HCT116 (cell line): ENCODE data around the gene IRF2BP1. TPM values are rescaled to one million over a fixed set of nuclear protein-coding genes. Genes with fewer than 3 reads are reported as not detected.

Source experiments
- ATAC-seq: fragments of 200-7000 bp; cut with Tn5 transposase; 2 replicates; pipeline ENCODE4 v1.9.1; 2020; ENCODE audit warnings: mild to moderate bottlenecking, moderate library complexity
- BruUV-seq: library from RNA; stranded (reverse); fragments of 400-500 nt; replicated peaks from 2 replicates; lab custom pipeline; 2021; lab: Mats Ljungman, UMichigan
- CTCF ChIA-PET: fragments of 300-600 bp; sonication (Branson Sonifier 250); formaldehyde crosslinking; loops from one replicate; lab custom pipeline; 2021; ENCODE audit warnings: antibody characterized with exemption; lab: Charles Lee
- POLR2A ChIA-PET: fragments of 300-600, 350-600 bp; sonication (Branson Sonifier 250); formaldehyde crosslinking; loops from one replicate; lab custom pipeline; 2021; ENCODE audit warnings: antibody characterized with exemption; lab: Charles Lee
- RAD21 ChIA-PET, 2 experiments: fragments of 300-600 bp; sonication (Branson Sonifier 250); formaldehyde crosslinking; loops; one replicate each; lab custom pipeline; 2023; ENCODE audit warnings: low total read pairs in 2 of 2; ENCODE audit not compliant: uncharacterized antibody in 2 of 2, unreplicated experiment in 2 of 2, low non-redundant PET in 1 of 2; lab: Charles Lee
- DNase-seq: peaks from one replicate; pipeline ENCODE4 v3.0.0-alpha.2; 2010; ENCODE audit warnings: low read depth, low spot score
- H2AFZ ChIP-seq: fragments of 200-600 bp; shearing (Covaris generic), sonication (generic); 2 replicates; pipeline ENCODE4 v1.6.1; 2017; ENCODE audit warnings: low read depth, mixed run types, mixed read lengths, antibody characterized with exemption, low read length; ENCODE audit not compliant: poor library complexity, severe bottlenecking
- H3K27ac ChIP-seq: 2 replicates; pipeline ENCODE4 v1.5.1; 2012; ENCODE audit warnings: low read depth, low read length
- H3K27me3 ChIP-seq: fragments of 200-600 bp; sonication (generic); 2 replicates; pipeline ENCODE4 v1.6.1; 2016; ENCODE audit warnings: mixed run types, low read length, mixed read lengths; ENCODE audit not compliant: insufficient read depth
- H3K36me3 ChIP-seq, 2 experiments: fragments of 200-500 bp in 1 of 2; fragments of 200-600 bp in 1 of 2; sonication (Bioruptor generic) in 1 of 2; sonication (generic) in 1 of 2; 2 replicates each; pipeline versions ENCODE4 v1.5.1 to v1.6.1; 2014 to 2016; ENCODE audit warnings: low read length in 2 of 2, inconsistent platforms in 1 of 2, mixed read lengths in 1 of 2, mixed run types in 1 of 2; ENCODE audit not compliant: insufficient read depth in 2 of 2, control insufficient read depth in 1 of 2
- H3K4me1 ChIP-seq, 2 experiments: fragments of 200-600 bp in 1 of 2; sonication (generic) in 1 of 2; 2 replicates each; pipeline versions ENCODE4 v1.5.1 to v1.6.1; 2012 to 2017; ENCODE audit warnings: low read length in 2 of 2, inconsistent platforms in 1 of 2, mild to moderate bottlenecking in 1 of 2, mixed read lengths in 1 of 2, mixed run types in 1 of 2, moderate library complexity in 1 of 2; ENCODE audit not compliant: insufficient read depth in 2 of 2, control insufficient read depth in 1 of 2
- H3K4me2 ChIP-seq: fragments of 200-600 bp; sonication (generic); 2 replicates; pipeline ENCODE4 v1.6.1; 2017; ENCODE audit warnings: mixed run types, low read length, mixed read lengths
- H3K4me3 ChIP-seq, 2 experiments: fragments of 200-600 bp in 1 of 2; sonication (generic) in 1 of 2; replicated peaks in 1 of 2; 2 replicates each; pipeline ENCODE4 v1.5.1; 2011 to 2016; ENCODE audit warnings: low read length in 2 of 2, control low read depth in 1 of 2, low read depth in 1 of 2, mild to moderate bottlenecking in 1 of 2, mixed read lengths in 1 of 2, mixed run types in 1 of 2
- H3K79me2 ChIP-seq: fragments of 200-600 bp; sonication (generic); 2 replicates; pipeline ENCODE4 v1.6.1; 2017; ENCODE audit warnings: mild to moderate bottlenecking, mixed run types, low read length, moderate library complexity, mixed read lengths; ENCODE audit not compliant: insufficient read depth
- H3K9ac ChIP-seq: fragments of 200-600 bp; sonication (generic); 2 replicates; pipeline ENCODE4 v1.6.1; 2016; ENCODE audit warnings: low read length, mixed read lengths
- H3K9me2 ChIP-seq: fragments of 200-600 bp; sonication (generic), shearing (Covaris generic); 2 replicates; pipeline ENCODE4 v1.6.1; 2017; ENCODE audit warnings: mixed run types, mild to moderate bottlenecking, moderate library complexity; ENCODE audit not compliant: insufficient read depth
- H3K9me3 ChIP-seq, 2 experiments: fragments of 200-500 bp in 1 of 2; fragments of 200-600 bp in 1 of 2; sonication (Bioruptor generic) in 1 of 2; sonication (generic) in 1 of 2; 2 replicates each; pipeline ENCODE4 v1.6.1; 2014 to 2017; ENCODE audit warnings: low read length in 2 of 2, mixed read lengths in 2 of 2, inconsistent platforms in 1 of 2, low read depth in 1 of 2, mild to moderate bottlenecking in 1 of 2, mixed run types in 1 of 2, moderate library complexity in 1 of 2; ENCODE audit not compliant: control insufficient read depth in 1 of 2, insufficient read depth in 1 of 2
- H4K20me1 ChIP-seq: fragments of 200-600 bp; sonication (generic), shearing (Covaris generic); 2 replicates; pipeline ENCODE4 v1.6.1; 2017; ENCODE audit warnings: mixed run types, mild to moderate bottlenecking, moderate library complexity; ENCODE audit not compliant: insufficient read depth
- CBX3 ChIP-seq: IDR thresholded peaks from 2 replicates; pipeline ENCODE4 v1.6.1; 2012; ENCODE audit warnings: low read depth
- CEBPB ChIP-seq: IDR thresholded peaks from 2 replicates; pipeline ENCODE4 v1.6.1; 2012; ENCODE audit warnings: low read depth
- ELF1 ChIP-seq: IDR thresholded peaks from 2 replicates; pipeline ENCODE4 v1.6.1; 2012; ENCODE audit warnings: low read depth, borderline replicate concordance
- EZH2 ChIP-seq: fragments of 200-600 bp; sonication (generic); IDR thresholded peaks from 2 replicates; pipeline ENCODE4 v1.6.1; 2017; ENCODE audit warnings: antibody characterized with exemption, mixed run types
- EZH2phosphoT487 ChIP-seq: fragments of 200-600 bp; IDR thresholded peaks from 2 replicates; pipeline ENCODE4 v1.6.1; 2018; ENCODE audit warnings: antibody characterized with exemption, borderline replicate concordance
- FOSL1 ChIP-seq: IDR thresholded peaks from 2 replicates; pipeline ENCODE4 v1.6.1; 2012; ENCODE audit warnings: low read depth
- JUND ChIP-seq: IDR thresholded peaks from 2 replicates; pipeline ENCODE4 v1.6.1; 2012
- POLR2AphosphoS5 ChIP-seq: IDR thresholded peaks from 2 replicates; pipeline ENCODE4 v1.6.1; 2011; ENCODE audit warnings: mild to moderate bottlenecking, low read depth, low read length, moderate library complexity
- RAD21 ChIP-seq: IDR thresholded peaks from 2 replicates; pipeline ENCODE4 v1.6.1; 2012; ENCODE audit warnings: low read depth, mild to moderate bottlenecking
- SP1 ChIP-seq: IDR thresholded peaks from 2 replicates; pipeline ENCODE4 v1.6.1; 2012; ENCODE audit warnings: low read depth
- ZFX ChIP-seq: fragments of 450-650 bp; IDR thresholded peaks from 2 replicates; pipeline ENCODE4 v1.6.1; 2017
- intact Hi-C: fragments of 100-400 bp; cut with micrococcal nuclease; formaldehyde crosslinking; loops from 2 replicates; pipeline ENCODE4 v1.10.0; 2022
- total RNA-seq: library from RNA; stranded (reverse); gene quantifications from one replicate; pipeline ENCODE4 v1.2.1, GENCODE V29; 2021; ENCODE audit not compliant: unreplicated experiment
- TF ChIP-seq, protein P1 (sequence below): IDR thresholded peaks from 2 replicates; pipeline ENCODE4 v1.6.1; 2011; ENCODE audit warnings: mild to moderate bottlenecking, low read length, moderate library complexity; ENCODE audit not compliant: insufficient replicate concordance; ENCODE audit errors: extremely low read depth

The IRF2BP1 gene
- total RNA-seq, 1 experiment from 2014 or later, result 33.9 TPM

DNA sequence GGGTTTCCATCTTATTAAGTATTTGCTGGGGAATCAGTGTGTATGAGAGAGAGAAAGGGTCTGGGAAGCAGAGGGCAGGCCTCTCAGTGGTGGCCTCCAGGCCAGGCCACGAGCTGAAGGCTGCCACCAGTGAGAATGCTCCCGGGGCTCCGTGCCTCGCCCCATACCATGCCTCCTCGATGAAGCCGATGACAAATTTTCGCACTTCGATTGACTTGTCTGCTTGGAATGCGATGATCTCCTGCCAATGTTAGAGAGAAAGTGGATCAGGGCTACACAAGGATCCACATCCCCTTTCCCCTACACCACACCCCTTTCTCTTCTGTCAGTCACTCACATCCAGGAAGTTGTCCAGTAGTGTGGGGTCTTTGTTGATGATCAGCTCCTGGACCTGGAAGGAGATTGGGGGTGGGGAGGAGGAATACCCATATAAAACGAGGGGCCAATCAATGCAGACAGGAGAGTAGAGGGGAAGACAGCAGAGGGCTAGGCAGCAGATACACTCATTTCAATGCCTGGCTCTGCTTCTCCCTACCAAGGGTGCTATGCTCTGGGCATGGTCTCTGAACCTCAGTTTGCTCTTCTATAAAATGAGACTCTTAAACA, 33.7 kb downstream of the IRF2BP1 start:
- POLR2A ChIA-PET, result interaction anchor here (0.9 kb wide), 1 partner anchor 11 kb away, joined by 3 read pairs; no protein-coding TSS in a partner anchor
- BruUV-seq, result no TSS peak
- RAD21 ChIA-PET, result no interaction called here

More for the DNA sequence above, 33.7 kb downstream of the IRF2BP1 start:
- CTCF ChIA-PET, result no interaction called here
- Histone ChIP-seq H3K9me3 (no peaks in the 10 kb centered on the region), H3K27ac (no peak overlapping the region), H3K4me2 (no peak overlapping the region), H4K20me1 (no peaks in the 10 kb centered on the region), H3K4me1 (no peaks in the 10 kb centered on the region), H3K27me3 (no peaks in the 10 kb centered on the region), H3K79me2 (peaks cover 34% of the 10 kb centered on the region), H2AFZ (no peak overlapping the region), H3K4me3 (no peak overlapping the region), H3K9ac (no peak overlapping the region), H3K36me3 (peaks cover 45 to 52% of the 10 kb centered on the region in 2 experiments), H3K9me2 (no peaks in the 10 kb centered on the region)
- DNase-seq (no peak), ATAC-seq (no peak)
- intact Hi-C loops, result no loop called here
- TF ChIP-seq POLR2AphosphoS5 (no peak), JUND (no peak), RAD21 (no peak), EZH2phosphoT487 (no peak), CEBPB (no peak), CBX3 (no peak), ZFX (no peak), FOSL1 (no peak), ELF1 (no peak), SP1 (no peak), EZH2 (no peak)
- TF ChIP-seq, protein P1, sequence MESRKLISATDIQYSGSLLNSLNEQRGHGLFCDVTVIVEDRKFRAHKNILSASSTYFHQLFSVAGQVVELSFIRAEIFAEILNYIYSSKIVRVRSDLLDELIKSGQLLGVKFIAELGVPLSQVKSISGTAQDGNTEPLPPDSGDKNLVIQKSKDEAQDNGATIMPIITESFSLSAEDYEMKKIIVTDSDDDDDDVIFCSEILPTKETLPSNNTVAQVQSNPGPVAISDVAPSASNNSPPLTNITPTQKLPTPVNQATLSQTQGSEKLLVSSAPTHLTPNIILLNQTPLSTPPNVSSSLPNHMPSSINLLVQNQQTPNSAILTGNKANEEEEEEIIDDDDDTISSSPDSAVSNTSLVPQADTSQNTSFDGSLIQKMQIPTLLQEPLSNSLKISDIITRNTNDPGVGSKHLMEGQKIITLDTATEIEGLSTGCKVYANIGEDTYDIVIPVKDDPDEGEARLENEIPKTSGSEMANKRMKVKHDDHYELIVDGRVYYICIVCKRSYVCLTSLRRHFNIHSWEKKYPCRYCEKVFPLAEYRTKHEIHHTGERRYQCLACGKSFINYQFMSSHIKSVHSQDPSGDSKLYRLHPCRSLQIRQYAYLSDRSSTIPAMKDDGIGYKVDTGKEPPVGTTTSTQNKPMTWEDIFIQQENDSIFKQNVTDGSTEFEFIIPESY, result no peak
